ENCODE data around the gene COL8A1. TPM values are rescaled to one million over a fixed set of nuclear protein-coding genes. Genes with fewer than 3 reads are reported as not detected.

Gene COL8A1
- total and polyA plus RNA-seq, 9 of the 15 experiments (the other 6 are each of a cell fraction or from before 2014, with no cell fraction given) = 0.07 TPM; not detected in 8

- ATAC-seq = no peak
- FAIRE-seq = no peak
- H3K9me1 ChIP-seq (ENCODE audit: control insufficient read depth, insufficient read depth, low read length) = no peaks in the 10 kb centered on the region
- no peaks in the 10 kb centered on the region for H3K79me2 ChIP-seq (ENCODE audit: control insufficient read depth, insufficient read depth, low read length)
- H3K9ac ChIP-seq (ENCODE audit: insufficient read depth in 1 of 2, low read depth in 2 of 2, low read length in 2 of 2) = no peak overlapping the region
- TF ChIP-seq STAT6 (CRISPR knock-in tag; IDR thresholded peaks at IDR 0.05) (no peak), U2AF2 (optimal IDR thresholded peaks at IDR 0.05; ENCODE audit: low read depth, low read length) (no peak), ZNF785 (CRISPR knock-in tag; IDR thresholded peaks at IDR 0.05) (no peak), NKRF (IDR thresholded peaks at IDR 0.05; ENCODE audit: borderline replicate concordance) (no peak), ZNF764 (CRISPR knock-in tag; IDR thresholded peaks at IDR 0.05; ENCODE audit: low read depth) (no peak), MEIS2 (IDR thresholded peaks at IDR 0.05; ENCODE audit: partially characterized antibody) (no peak), RBM22 (IDR thresholded peaks at IDR 0.05; ENCODE audit: low read depth, low read length, poor library complexity, severe bottlenecking) (no peak), KAT8 (IDR thresholded peaks at IDR 0.05; ENCODE audit: low read depth) (no peak)
- TF ChIP-seq, protein P1, sequence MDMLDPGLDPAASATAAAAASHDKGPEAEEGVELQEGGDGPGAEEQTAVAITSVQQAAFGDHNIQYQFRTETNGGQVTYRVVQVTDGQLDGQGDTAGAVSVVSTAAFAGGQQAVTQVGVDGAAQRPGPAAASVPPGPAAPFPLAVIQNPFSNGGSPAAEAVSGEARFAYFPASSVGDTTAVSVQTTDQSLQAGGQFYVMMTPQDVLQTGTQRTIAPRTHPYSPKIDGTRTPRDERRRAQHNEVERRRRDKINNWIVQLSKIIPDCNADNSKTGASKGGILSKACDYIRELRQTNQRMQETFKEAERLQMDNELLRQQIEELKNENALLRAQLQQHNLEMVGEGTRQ (CRISPR knock-in tag; IDR thresholded peaks at IDR 0.05) = no peak
- TF ChIP-seq, protein P2, sequence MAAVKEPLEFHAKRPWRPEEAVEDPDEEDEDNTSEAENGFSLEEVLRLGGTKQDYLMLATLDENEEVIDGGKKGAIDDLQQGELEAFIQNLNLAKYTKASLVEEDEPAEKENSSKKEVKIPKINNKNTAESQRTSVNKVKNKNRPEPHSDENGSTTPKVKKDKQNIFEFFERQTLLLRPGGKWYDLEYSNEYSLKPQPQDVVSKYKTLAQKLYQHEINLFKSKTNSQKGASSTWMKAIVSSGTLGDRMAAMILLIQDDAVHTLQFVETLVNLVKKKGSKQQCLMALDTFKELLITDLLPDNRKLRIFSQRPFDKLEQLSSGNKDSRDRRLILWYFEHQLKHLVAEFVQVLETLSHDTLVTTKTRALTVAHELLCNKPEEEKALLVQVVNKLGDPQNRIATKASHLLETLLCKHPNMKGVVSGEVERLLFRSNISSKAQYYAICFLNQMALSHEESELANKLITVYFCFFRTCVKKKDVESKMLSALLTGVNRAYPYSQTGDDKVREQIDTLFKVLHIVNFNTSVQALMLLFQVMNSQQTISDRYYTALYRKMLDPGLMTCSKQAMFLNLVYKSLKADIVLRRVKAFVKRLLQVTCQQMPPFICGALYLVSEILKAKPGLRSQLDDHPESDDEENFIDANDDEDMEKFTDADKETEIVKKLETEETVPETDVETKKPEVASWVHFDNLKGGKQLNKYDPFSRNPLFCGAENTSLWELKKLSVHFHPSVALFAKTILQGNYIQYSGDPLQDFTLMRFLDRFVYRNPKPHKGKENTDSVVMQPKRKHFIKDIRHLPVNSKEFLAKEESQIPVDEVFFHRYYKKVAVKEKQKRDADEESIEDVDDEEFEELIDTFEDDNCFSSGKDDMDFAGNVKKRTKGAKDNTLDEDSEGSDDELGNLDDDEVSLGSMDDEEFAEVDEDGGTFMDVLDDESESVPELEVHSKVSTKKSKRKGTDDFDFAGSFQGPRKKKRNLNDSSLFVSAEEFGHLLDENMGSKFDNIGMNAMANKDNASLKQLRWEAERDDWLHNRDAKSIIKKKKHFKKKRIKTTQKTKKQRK (IDR thresholded peaks at IDR 0.05; ENCODE audit: borderline replicate concordance, low read depth, low read length) = no peak
- CTCF ChIA-PET (ENCODE audit: low intra/inter-chr PET ratio) = no interaction called here
- H3K9me3 ChIP-seq (replicated peaks; ENCODE audit: control insufficient read depth, insufficient read depth, low read depth, low read length) = no peaks in the 10 kb centered on the region
- no peak overlapping the region for H2AFZ ChIP-seq (ENCODE audit: low read depth, low read length)
- no peak overlapping the region for H3K27ac ChIP-seq (ENCODE audit: extremely low read depth, low read depth, low read length)
- no TSS peak for BruUV-seq (replicated peaks)
- H4K20me1 ChIP-seq (replicated peaks; ENCODE audit: control insufficient read depth, insufficient read depth, low read length) = no peaks in the 10 kb centered on the region
- in situ Hi-C loops (cut with MboI) (no loop called here), intact Hi-C loops (cut with micrococcal nuclease) (no loop called here)
- H3K4me2 ChIP-seq (ENCODE audit: insufficient read depth, low read length) = no peak overlapping the region
- H3K27me3 ChIP-seq (ENCODE audit: control insufficient read depth in 2 of 2, insufficient read depth in 2 of 2, low read length in 2 of 2) = no peaks in the 10 kb centered on the region
- no peak overlapping the region for H3K4me3 ChIP-seq
- POLR2A ChIA-PET = no interaction called here
- H3K4me1 ChIP-seq (replicated peaks in 1 of 2; ENCODE audit: control insufficient read depth in 2 of 2, insufficient read depth in 2 of 2, low read length in 2 of 2) = no peaks in the 10 kb centered on the region
- no peak for DNase-seq (ENCODE audit: extremely low read depth in 1 of 4, low spot score in 3 of 4)
- no peaks in the 10 kb centered on the region for H3K36me3 ChIP-seq (ENCODE audit: control insufficient read depth, insufficient read depth, low read length)
Measured at GRCh38 chr3:99644017-99644416, 5.6 kb downstream of the COL8A1 start.
